ENCODE results near the gene NUCKS1. TPM values are rescaled to one million over a fixed set of nuclear protein-coding genes. Genes with fewer than 3 reads are reported as not detected.

NUCKS1 gene
- total and polyA plus RNA-seq, 2 of the 8 experiments (the other 6 are each of a cell fraction or from before 2014, with no cell fraction given), result 126 to 461 TPM

GRCh38 chr1:205770618-205771017 lies 20.6 kb upstream of the NUCKS1 start:
- 90% methylated on average over 4 of the region's 4 CpGs; no CpG with 5 or more reads in 1 of the 2 experiments for WGBS, 2 experiments (ENCODE audit: extremely low coverage in 1 of 2, insufficient coverage in 1 of 2, insufficient read length in 1 of 2, insufficient replicate concordance in 2 of 2, low coverage in 1 of 2, low lambda C conversion rate in 2 of 2, missing lambda C conversion rate in 1 of 2)
- POLR2A ChIA-PET (ENCODE audit: partially characterized antibody), result no interaction called here
- no peak for TF ChIP-seq KDM4A (IDR thresholded peaks at IDR 0.05; ENCODE audit: low read depth, low read length, severe bottlenecking)
- TF ChIP-seq EGR1 (IDR thresholded peaks at IDR 0.05; ENCODE audit: borderline replicate concordance, low read depth, low read length), result no peak
- TF ChIP-seq TCF12 (IDR thresholded peaks at IDR 0.05; ENCODE audit: low read depth, low read length), result no peak
- no peak for TF ChIP-seq ASH2L (IDR thresholded peaks at IDR 0.05; ENCODE audit: low read length)
- no peak for TF ChIP-seq SP2 (IDR thresholded peaks at IDR 0.05; ENCODE audit: low read length)
- no peak for TF ChIP-seq CHD1 (IDR thresholded peaks at IDR 0.05; ENCODE audit: low read depth, low read length)
- no peak for TF ChIP-seq JUN (IDR thresholded peaks at IDR 0.05; ENCODE audit: low read depth, low read length)
- no peak for TF ChIP-seq TAF1 (IDR thresholded peaks at IDR 0.05; ENCODE audit: low read depth, low read length)
- no peak for TF ChIP-seq NANOG (IDR thresholded peaks at IDR 0.05; ENCODE audit: insufficient read depth, low read depth, low read length, poor library complexity, severe bottlenecking)
- TF ChIP-seq SIX5 (IDR thresholded peaks at IDR 0.05; ENCODE audit: low read depth, low read length), result no peak
- TF ChIP-seq POLR2A (IDR thresholded peaks at IDR 0.05; ENCODE audit: control extremely low read depth in 1 of 2, low read depth in 2 of 2, low read length in 2 of 2), result no peak
- no peak for TF ChIP-seq GTF2F1 (IDR thresholded peaks at IDR 0.05; ENCODE audit: borderline replicate concordance, low read depth, low read length)
- no peak for TF ChIP-seq RNF2 (IDR thresholded peaks at IDR 0.05; ENCODE audit: borderline replicate concordance, low read depth, low read length, missing control alignments, poor library complexity, severe bottlenecking)
- no peak for TF ChIP-seq SIRT6 (IDR thresholded peaks at IDR 0.05; ENCODE audit: low read length)
- TF ChIP-seq TAF7 (optimal IDR thresholded peaks at IDR 0.05; ENCODE audit: borderline replicate concordance, low read depth, low read length), result no peak
- no peak for TF ChIP-seq KDM5A (IDR thresholded peaks at IDR 0.05; ENCODE audit: low read length)

More at GRCh38 chr1:205770618-205771017, 20.6 kb upstream of the NUCKS1 start:
- H2BK20ac ChIP-seq (ENCODE audit: low read length), result no peak overlapping the region
- FAIRE-seq (no peak), DNase-seq (ENCODE audit: low read depth in 1 of 2, low spot score in 2 of 2) (no peak)
- peaks cover 0 to 7% (median 5%) of the 10 kb centered on the region in 4 experiments; a peak in 4 of 7 replicates for H3K4me1 ChIP-seq (replicated peaks in 1 of 4; ENCODE audit: control insufficient read depth in 3 of 4, insufficient read depth in 4 of 4, low read length in 3 of 4)
- H3K23me2 ChIP-seq (ENCODE audit: low read depth, low read length), result peaks cover 6% of the 10 kb centered on the region
- no peak overlapping the region for H3K4ac ChIP-seq (replicated peaks; ENCODE audit: insufficient read length, low read depth, low read length)
- no peak overlapping the region for H3K23ac ChIP-seq (ENCODE audit: insufficient read length)
- H3K27ac ChIP-seq (ENCODE audit: low read depth, low read length), result no peak overlapping the region
- H4K20me1 ChIP-seq (replicated peaks in 1 of 2; ENCODE audit: control insufficient read depth in 1 of 2, insufficient read depth in 2 of 2, low read length in 2 of 2), result no peaks in the 10 kb centered on the region
- no peaks in the 10 kb centered on the region for H3K79me1 ChIP-seq (ENCODE audit: low read depth, low read length)
- no peak overlapping the region for H3K9ac ChIP-seq (replicated peaks in 1 of 4; ENCODE audit: extremely low read depth in 1 of 4, low read depth in 3 of 4, low read length in 3 of 4)
- no peak overlapping the region for H2BK15ac ChIP-seq (ENCODE audit: low read length)
- H3K56ac ChIP-seq (replicated peaks; ENCODE audit: insufficient read length, low read depth, low read length), result no peak overlapping the region
- H4K91ac ChIP-seq (replicated peaks; ENCODE audit: insufficient read length, low read length), result no peak overlapping the region
- H4K8ac ChIP-seq (ENCODE audit: extremely low read depth, insufficient read depth, low read length), result no peak overlapping the region
- H3K9me3 ChIP-seq (ENCODE audit: insufficient read depth in 2 of 2, low read depth in 1 of 2, low read length in 1 of 2), result no peaks in the 10 kb centered on the region
- H3K79me2 ChIP-seq (ENCODE audit: control insufficient read depth in 1 of 2, insufficient read depth in 2 of 2, low read length in 2 of 2), result no peaks in the 10 kb centered on the region
- no peak overlapping the region for H3K4me2 ChIP-seq (ENCODE audit: insufficient read depth in 1 of 2, low read depth in 2 of 2, low read length in 2 of 2)
- H4K5ac ChIP-seq (ENCODE audit: insufficient read length, low read depth, low read length), result no peak overlapping the region
- H2BK12ac ChIP-seq (ENCODE audit: low read depth, low read length), result no peak overlapping the region
- peaks cover 2 to 11% (median 8%) of the 10 kb centered on the region in 4 experiments; a peak in 5 of 7 replicates for H3K27me3 ChIP-seq (replicated peaks in 1 of 4; ENCODE audit: control insufficient read depth in 3 of 4, extremely low read depth in 1 of 4, insufficient read depth in 3 of 4, low read length in 3 of 4)
- no peaks in the 10 kb centered on the region for H3K36me3 ChIP-seq (ENCODE audit: control insufficient read depth in 2 of 4, insufficient read depth in 4 of 4, low read length in 3 of 4)
- H2BK120ac ChIP-seq (replicated peaks; ENCODE audit: low read depth, low read length), result no peak overlapping the region
- no peak overlapping the region for H3K4me3 ChIP-seq (ENCODE audit: extremely low read depth in 1 of 4, insufficient read depth in 2 of 4, low read depth in 3 of 4, low read length in 4 of 4)
- no peak overlapping the region for H2AFZ ChIP-seq (ENCODE audit: low read length)
- H2BK5ac ChIP-seq (ENCODE audit: low read depth, low read length), result no peak overlapping the region
- H2AK5ac ChIP-seq (ENCODE audit: low read depth, low read length), result no peak overlapping the region
- H3K18ac ChIP-seq (ENCODE audit: extremely low read depth, low read length), result no peak overlapping the region
- H3K14ac ChIP-seq (ENCODE audit: insufficient read length), result no peak overlapping the region
- CTCF ChIA-PET (ENCODE audit: partially characterized antibody), result interaction anchor here (1.0 kb wide), 1 partner anchor 60 kb away, joined by 3 read pairs; no protein-coding TSS in a partner anchor

Data from H1 (cell line).